Stimulated activated CD8-positive, alpha-beta memory T cell treated with anti-CD3 and anti-CD28 coated beads, Interleukin-4, amount 100 ng/mL, for 1 hour (primary cell): Measurements from ENCODE around the gene HID1.
"Not testable (repeated sequence)": the region's sequence is repeated elsewhere in the genome, so short reads cannot be mapped to it uniquely, and the experiment has no call there.

Experiments used
- DNase-seq, 2 donors: peaks; one replicate each; pipeline ENCODE4 v3.0.0-alpha.2; 2020; ENCODE audit warnings: low read depth in 2 of 2, low spot score in 1 of 2

The HID1 gene

DNA sequence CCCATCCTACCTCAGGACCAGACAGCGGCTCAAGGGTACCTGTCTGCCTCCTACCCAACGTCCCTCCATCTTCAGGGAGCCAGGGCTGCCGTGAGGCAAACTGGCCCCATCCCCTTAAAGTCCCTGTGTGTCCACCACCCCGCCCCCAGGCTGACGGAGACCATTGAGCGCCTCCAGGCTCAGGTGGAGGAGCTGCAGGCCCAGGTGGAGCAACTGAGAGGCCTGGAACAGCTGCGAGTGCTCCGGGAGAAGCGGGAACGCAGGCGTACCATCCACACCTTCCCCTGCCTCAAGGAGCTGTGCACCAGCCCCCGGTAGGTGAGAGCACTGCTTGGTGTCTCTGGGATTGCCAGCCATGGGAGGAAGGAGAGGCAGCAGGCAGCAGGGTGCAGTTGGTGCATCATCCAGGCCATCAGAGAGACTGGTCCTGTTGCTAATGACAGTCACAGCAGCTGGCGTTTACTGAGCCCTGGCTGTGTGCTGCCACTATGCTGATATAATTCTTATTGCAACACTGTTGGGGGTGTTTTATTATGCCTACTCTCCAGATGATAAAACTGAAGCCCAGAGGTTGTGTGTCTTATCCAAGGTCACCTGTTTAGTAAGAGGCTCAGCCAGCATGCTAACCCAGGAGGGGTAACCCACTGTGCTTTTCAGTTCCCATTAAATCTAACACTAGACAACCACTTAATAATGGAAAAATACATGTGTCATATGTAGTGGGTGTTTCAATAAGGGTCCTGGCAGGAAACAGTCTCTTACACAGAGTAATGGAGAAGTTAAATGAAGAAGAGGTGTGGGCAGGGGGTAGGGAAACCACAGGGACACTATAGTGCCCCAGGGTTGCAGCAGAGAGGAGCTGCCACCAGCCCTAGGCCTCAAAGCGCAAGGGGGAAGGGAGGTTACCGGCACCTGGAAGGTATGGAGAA is 29.6 kb upstream of the HID1 start:
- DNase-seq = no peak

DNA sequence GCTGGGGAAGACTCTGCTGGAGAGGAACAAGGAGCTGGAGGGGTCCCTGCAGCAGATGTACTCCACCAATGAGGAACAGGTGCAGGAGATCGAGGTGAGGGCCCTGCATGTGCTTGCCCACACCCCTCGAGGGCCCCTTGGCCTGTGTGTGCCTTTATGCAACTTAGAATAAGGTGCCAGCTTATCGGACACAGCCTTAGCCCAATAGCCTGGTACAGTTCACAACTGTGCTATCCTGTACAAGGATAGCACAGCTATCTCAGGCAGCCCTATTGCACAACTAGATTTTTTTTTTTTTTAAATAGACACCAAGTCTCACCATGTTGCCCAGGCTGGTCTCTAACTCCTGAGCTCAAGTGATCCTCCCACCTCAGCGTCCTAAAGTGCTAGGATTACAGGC is 27.0 kb upstream of the HID1 start:
- no peak for DNase-seq

DNA sequence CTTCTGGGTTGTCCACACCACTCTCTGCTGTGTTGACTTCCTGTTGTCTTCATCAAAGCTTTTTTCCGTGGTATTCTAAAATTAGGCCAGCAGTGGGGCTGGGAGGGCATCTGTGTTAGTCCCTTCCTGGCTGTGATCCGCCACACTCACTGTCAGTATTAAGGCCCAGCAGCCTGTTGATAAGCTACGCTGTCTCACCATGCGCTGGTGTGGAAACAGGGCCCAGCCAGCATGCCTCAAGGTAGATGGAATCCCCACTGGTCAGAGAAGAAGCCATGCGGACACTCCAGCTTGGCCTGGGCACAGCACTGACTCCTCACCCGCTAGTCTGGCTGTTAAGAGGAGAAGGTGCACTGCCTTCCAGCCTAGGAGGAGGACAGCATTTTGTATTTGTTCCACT is 26.2 kb upstream of the HID1 start:
- DNase-seq = no peak

DNA sequence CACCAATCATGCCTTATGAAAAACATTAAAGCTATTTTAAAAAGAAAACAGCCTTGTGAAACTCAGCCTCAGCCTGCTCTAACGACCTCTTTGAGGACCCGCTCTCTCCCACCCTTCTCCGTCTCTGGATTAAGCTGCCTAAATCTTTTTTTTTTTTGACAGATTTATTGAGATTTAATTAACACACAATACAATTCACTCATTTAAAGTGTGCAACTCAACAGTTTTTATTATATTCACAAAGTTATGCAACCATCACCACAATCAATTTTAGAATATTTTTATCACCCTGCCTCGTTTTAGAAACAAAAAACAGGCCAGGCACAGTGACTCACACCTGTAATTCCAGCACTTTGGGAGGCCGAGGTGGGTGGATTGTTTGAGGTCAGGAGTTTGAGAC is 23.3 kb upstream of the HID1 start:
- DNase-seq = no peak

- no peak for DNase-seq
These were observed 21.9 kb upstream of the HID1 start for GRCh38 chr17:74994440-74994839.

DNA sequence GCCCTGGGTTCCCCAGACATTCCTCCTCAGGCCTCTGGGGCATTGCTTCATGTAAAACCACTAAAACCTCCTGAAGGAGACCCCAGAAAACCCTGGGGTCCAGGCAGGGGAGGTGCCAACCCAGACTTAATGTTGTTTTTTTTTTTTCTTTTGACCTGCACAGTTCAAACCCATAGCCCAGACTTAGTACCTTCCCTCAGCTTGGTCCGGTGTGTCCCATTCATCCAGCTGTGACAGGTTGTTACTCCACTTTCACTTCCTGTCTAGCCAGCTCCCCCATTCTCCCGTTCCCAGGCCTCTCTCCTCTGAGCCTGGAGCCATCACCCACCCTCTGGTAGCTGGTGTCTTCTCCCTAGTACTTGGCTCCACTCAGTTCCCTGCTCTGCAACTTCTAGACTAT is 19.7 kb upstream of the HID1 start:
- DNase-seq = no peak

DNA sequence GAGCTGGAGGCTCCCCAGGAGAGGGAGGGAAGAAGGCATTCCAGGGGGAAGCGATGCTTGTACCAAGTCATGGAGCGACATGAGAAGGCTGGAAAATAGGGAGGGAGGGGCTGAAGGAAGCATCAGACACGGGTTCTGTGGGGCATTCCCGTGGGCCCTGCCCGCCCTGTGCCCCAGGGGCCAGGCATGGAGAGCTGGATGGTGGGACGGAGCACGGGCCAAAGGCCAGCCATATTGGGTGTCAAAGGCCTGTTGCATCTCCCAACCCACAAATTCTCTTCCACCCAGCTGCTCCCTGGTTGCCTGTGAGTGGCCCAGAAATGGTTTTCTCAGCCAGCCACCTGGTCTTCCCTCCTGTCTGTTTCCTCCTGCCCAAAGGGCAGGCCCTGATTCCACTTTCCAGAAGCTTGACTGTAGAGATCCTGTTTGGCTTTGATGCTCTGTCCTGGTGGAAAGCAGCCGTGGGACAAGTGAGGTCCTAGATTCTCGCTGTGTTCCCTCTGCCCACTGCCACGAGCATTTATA is 18.1 kb upstream of the HID1 start:
- DNase-seq = no peak

- DNase-seq = no peak
These were observed 15.6 kb upstream of the HID1 start for GRCh38 chr17:74987909-74988711.

DNA sequence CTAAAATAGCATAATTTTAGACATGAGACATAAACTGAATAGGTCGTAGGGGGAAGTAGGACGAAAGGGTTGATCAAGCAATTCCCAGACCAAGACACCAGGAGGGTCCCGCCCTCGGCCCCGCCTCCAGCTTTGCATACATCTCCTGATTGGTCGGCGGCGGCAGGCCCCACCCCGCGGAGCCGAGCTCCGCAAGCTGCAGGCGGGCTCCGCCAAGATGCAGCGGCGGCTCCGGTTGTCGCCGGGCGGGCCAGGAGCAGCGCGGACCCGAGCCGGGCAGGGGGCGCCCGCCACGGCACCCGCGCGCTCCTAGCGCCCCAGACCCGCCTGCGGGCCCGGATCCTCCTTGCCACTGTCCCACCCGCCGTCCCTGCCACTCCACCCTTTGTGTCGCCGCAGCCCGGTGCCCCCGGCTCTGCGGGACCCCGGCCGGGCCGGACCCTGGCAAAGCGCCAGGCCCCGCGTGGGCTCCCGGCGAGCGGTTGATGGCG is 14.9 kb upstream of the HID1 start, which contains the start of gene CDR2L:
TSS of gene CDR2L (plus strand) at position 215 of the 491 bp plus-strand sequence. CDS start 412 bp downstream, outside the sequence.
- DNase-seq = peak; percentile 84

- DNase-seq = no peak
These were observed 13.6 kb upstream of the HID1 start for GRCh38 chr17:74986206-74986576.

- not testable (repeated sequence) for DNase-seq
These were observed 10.2 kb upstream of the HID1 start for GRCh38 chr17:74982663-74983313.

DNA sequence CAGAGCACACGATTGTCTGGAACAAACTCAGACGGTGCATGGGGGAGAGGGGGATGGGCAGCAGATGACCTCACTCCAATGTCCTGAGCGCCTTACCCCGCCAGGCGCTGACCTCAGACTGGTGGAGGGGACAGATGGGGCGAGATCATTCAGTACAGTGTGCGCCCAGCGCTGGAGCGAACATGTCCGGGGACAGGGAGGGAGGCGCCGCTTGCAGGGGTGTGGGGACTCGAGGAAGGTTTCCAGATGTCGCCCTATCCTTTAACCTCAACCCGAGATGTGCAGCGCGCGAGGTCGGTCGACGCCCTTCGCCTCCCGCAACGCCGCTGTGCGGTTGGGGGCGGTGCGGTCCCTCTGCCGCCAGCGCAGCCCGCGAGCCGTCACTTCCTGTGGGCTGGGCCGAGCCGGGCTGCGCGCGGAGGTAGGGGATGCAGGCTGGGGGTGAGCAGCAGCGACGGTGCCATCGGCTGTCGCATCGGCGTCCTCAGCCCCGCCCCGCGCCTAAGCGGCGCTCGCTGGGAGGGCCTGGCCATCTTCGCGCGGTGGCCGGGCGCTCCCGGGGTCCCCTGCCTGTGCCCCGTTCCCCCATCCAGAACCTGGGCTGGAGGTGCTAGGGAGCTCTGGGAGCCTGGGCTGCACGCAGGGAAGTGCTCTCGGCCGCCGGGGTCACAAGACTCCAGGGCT is 9.6 kb upstream of the HID1 start:
- peak; percentile 42 to 44 for DNase-seq

DNA sequence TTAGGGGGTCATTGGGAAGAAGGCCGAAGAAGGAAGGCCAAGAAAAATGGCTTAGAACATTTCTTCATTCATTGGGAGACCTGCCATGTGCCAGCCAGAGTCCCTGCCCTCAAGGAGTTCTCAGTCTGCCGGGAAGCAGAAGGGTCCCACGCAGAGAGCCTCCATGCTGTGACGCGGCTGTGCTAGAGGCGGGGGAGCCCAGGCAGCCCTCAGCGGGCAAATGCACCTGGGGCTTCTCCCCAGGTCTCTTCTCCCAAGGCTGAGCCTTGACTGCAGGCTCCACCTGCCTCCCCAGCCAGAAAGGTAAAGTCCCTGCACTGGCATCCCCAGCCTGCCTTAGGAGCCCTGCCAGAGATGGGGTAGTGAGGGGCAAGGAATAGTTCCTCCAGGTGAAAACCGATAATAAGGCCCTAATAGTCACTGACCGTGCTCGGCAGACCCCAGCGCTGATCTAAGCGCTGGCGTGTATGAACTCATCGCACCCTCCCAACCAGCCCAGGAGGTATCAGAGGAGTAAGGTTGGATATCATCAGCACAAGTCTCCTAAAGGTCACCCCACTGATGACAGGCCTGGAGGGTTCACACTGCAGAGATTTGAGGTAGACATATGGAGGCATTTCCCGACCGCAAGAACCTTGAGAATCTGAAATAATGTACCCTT is 8.9 kb upstream of the HID1 start:
- no peak for DNase-seq

- no peak for DNase-seq
These were observed 7.0 kb upstream of the HID1 start for GRCh38 chr17:74979408-74980146.

GRCh38 chr17:74978240-74978639 is 5.7 kb upstream of the HID1 start:
- DNase-seq = no peak

DNA sequence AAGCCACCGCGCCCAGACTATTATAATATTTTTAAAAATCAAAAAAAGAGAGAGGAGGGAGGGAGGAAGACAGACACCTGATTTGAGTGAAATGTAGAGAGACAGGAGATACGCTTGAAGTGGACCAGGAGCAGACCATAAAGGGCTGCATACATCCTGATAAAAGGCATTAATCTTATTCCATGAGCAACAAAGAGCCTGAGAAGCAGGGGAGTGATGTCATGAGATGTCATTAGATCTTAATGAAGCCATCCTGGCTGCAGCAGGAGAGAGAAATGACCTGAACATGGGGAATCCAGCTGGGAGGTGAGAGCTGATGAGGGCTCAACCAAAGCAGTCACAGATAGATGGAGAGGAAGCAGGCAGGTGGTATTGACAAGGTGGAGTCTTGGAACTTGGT is 5.2 kb upstream of the HID1 start:
- DNase-seq = no peak

- DNase-seq = no peak
These were observed 3.4 kb upstream of the HID1 start for GRCh38 chr17:74975943-74976342.

DNA sequence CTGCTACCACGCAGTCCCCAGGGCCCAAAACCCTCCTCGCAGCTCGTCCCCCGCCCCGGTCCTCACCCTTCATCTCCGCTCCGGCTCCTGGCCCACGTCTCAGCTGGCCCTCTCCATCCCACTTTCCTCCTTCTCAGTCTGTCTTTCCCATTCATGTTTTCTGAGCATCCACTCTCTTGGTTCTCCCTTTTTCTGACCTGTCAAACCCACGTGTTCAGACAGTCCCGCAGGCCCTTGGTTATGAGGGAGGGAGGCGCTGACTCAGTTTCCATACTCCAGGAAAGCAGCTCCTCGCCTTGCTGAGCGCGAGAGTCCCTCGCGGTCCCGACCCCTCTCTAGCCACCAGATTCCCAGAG is 392 bp upstream of the HID1 start:
- no peak for DNase-seq

GRCh38 chr17:74971842-74972106 is 785 bp downstream of the HID1 start:
- DNase-seq = no peak
